Prostate gland (tissue), 2 donors: Measurements from ENCODE around the gene FRMD1. TPM values are rescaled to one million over a fixed set of nuclear protein-coding genes. Genes with fewer than 3 reads are reported as not detected.
"Not testable (repeated sequence)": the region's sequence is repeated elsewhere in the genome, so short reads cannot be mapped to it uniquely, and the experiment has no call there.

Source experiments
- DNase-seq: peaks from one replicate; pipeline ENCODE4 v3.0.0-alpha.2; 2019; ENCODE audit warnings: low spot score
- H3K27ac ChIP-seq, 2 donors: fragments of 200-600 bp; sonication (generic); 2 replicates each; pipeline ENCODE4 v1.5.1; 2017 to 2019
- H3K27me3 ChIP-seq: fragments of 200-600 bp; sonication (generic); replicated peaks from 2 replicates; pipeline ENCODE4 v1.5.1; 2019; ENCODE audit not compliant: insufficient read depth
- H3K36me3 ChIP-seq, 2 donors: fragments of 200-600 bp; sonication (generic); 1 replicate in 1 of 2; 2 replicates in 1 of 2; pipeline versions ENCODE4 v1.5.1 to v1.8.1; 2017 to 2019
- H3K4me1 ChIP-seq: fragments of 200-600 bp; sonication (generic); replicated peaks from 2 replicates; pipeline ENCODE4 v1.5.1; 2019
- H3K4me3 ChIP-seq, 2 donors: fragments of 200-600 bp; sonication (generic); 2 replicates each; pipeline ENCODE4 v1.5.1; 2017 to 2019
- H3K9me3 ChIP-seq: fragments of 200-600 bp; sonication (generic); 2 replicates; pipeline ENCODE4 v1.5.1; 2017
- CTCF ChIP-seq, 4 experiments: fragments of 200-600 bp in 2 of 4; fragments of 450-650 bp in 2 of 4; sonication (generic) in 2 of 4; IDR thresholded peaks; 1 replicate in 3 of 4; 2 replicates in 1 of 4; pipeline ENCODE4 v1.5.1; 2016 to 2019; ENCODE audit warnings: antibody characterized with exemption in 4 of 4, mild to moderate bottlenecking in 2 of 4, moderate library complexity in 2 of 4
- POLR2A ChIP-seq: fragments of 450-650 bp; IDR thresholded peaks from one replicate; pipeline ENCODE4 v1.6.1; 2016; ENCODE audit warnings: antibody characterized with exemption, mild to moderate bottlenecking
- POLR2AphosphoS5 ChIP-seq: sonication (generic); formaldehyde crosslinking; IDR thresholded peaks from one replicate; pipeline ENCODE4 v1.6.1; 2017; ENCODE audit warnings: antibody characterized with exemption
- WGBS: methylation state at CpG from one replicate; pipeline ENCODE4 v1.1.5; 2018; 5-methylcytosine and 5-hydroxymethylcytosine counted together
- intact Hi-C: fragments of 100-400 bp; cut with DNase I; formaldehyde crosslinking; loops from one replicate; pipeline ENCODE4 v1.14.2; 2022
- total RNA-seq, 2 donors: library from RNA; depleted of rRNA; stranded (reverse); fragments of >200 nt; gene quantifications; one replicate each; pipeline ENCODE4 v1.1.0, GENCODE V29; 2016

The FRMD1 gene
- total RNA-seq, 2 donors from 2014 or later = 0.18 to 2.2 TPM

- no peaks in the 10 kb centered on the region for H3K27me3 ChIP-seq
- H3K27ac ChIP-seq = no peak overlapping the region
- no peak for DNase-seq
- WGBS = 87% methylated on average over 24 of the region's 24 CpGs
- H3K36me3 ChIP-seq = no peaks in the 10 kb centered on the region
- H3K9me3 ChIP-seq = no peaks in the 10 kb centered on the region
- no peaks in the 10 kb centered on the region for H3K4me1 ChIP-seq
- no peak overlapping the region for H3K4me3 ChIP-seq
- intact Hi-C loops = no loop called here
- TF ChIP-seq POLR2AphosphoS5 = no peak
- TF ChIP-seq POLR2A = no peak
- TF ChIP-seq CTCF (IDR thresholded peaks at IDR 0.05) = no peak
Observed at GRCh38 chr6:168080393-168081077, 1.5 kb upstream of the FRMD1 start.

DNA sequence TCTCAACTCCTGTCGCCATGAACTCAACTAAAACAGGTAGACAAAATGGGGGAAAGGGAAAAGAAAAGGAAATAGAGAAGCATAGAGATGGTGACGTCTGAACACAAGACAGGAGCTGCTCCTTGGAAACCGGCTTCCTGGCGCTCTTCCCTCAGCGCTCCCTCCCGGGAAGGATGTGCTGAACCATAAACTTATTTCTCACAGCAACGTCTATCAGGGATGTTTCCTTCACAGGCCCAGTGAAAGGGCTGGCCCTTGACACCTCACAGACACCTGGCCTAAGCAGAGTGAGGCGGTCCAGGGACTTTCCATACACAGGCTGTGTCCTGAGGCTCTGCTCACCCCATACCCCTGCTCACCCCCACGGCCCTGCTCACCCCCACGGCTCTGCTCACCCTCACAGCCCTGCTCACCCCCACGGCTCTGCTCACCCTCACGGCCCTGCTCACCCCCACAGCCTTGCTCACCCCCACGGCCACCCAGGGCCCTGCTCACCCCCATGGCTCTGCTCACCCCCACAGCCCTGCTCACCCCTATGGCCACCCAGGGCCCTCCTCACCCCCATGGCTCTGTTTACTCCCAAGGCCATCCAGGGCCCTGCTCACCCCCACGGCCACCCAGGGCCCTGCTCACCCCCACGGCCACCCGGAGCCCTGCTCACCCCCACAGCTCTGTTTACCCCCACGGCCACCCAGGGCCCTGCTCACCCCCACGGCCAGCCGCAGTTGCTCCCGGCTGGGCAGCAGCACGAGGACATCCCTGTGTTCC lies 653 bp downstream of the FRMD1 start:
- 58% methylated on average over 17 of the region's 21 CpGs for whole genome bisulfite sequencing
- Histone ChIP-seq H3K36me3 (no peaks in the 10 kb centered on the region), H3K9me3 (no peaks in the 10 kb centered on the region), H3K4me1 (no peaks in the 10 kb centered on the region), H3K27ac (no peak overlapping the region), H3K4me3 (no peak overlapping the region), H3K27me3 (no peaks in the 10 kb centered on the region)
- TF ChIP-seq POLR2A (no peak), CTCF (IDR thresholded peaks at IDR 0.05) (no peak), POLR2AphosphoS5 (no peak)
- DNase-seq = no peak
- intact Hi-C loops = no loop called here

DNA sequence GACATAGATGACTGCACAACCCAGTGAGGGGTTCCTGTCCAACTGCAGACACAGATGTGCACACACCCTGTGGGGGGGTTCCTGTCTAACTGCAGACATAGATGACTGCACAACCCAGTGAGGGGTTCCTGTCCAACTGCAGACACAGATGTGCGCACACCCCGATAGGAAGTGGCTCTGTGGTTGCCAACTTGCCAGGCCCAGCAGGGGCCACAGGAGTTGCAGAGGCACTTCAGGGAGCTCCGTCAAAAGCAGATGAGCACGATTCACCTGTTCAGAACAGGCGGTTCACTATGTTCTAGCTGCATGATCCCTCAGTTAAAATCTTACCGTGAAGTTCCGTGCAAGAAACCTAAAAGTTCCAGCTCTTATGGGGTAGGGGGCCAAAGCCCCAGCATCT lies 1.6 kb downstream of the FRMD1 start:
- H3K27ac ChIP-seq, H3K27me3 ChIP-seq, H3K4me1 ChIP-seq, DNase-seq, H3K4me3 ChIP-seq, intact Hi-C loops, H3K9me3 ChIP-seq, H3K36me3 ChIP-seq: not testable (repeated sequence)
- 96% methylated on average over 7 of the region's 7 CpGs for WGBS

GRCh38 chr6:168075787-168076202 lies 3.2 kb downstream of the FRMD1 start:
- TF ChIP-seq POLR2A (no peak), POLR2AphosphoS5 (no peak), CTCF (IDR thresholded peaks at IDR 0.05) (no peak)

GRCh38 chr6:168075216-168075615 lies 3.8 kb downstream of the FRMD1 start:
- Histone ChIP-seq H3K4me1 (no peaks in the 10 kb centered on the region), H3K27me3 (peaks cover 2% of the 10 kb centered on the region), H3K36me3 (no peaks in the 10 kb centered on the region), H3K9me3 (no peaks in the 10 kb centered on the region), H3K4me3 (no peak overlapping the region), H3K27ac (no peak overlapping the region)
- DNase-seq = no peak
- TF ChIP-seq POLR2A (no peak), POLR2AphosphoS5 (no peak), CTCF (IDR thresholded peaks at IDR 0.05) (no peak)
- intact Hi-C loops = no loop called here
- 78% methylated on average over 13 of the region's 13 CpGs for WGBS

More at GRCh38 chr6:168075787-168076202, 3.2 kb downstream of the FRMD1 start:
- Histone ChIP-seq H3K9me3 (no peaks in the 10 kb centered on the region), H3K4me3 (no peak overlapping the region), H3K27me3 (peaks cover 2% of the 10 kb centered on the region), H3K36me3 (no peaks in the 10 kb centered on the region), H3K27ac (no peak overlapping the region), H3K4me1 (no peaks in the 10 kb centered on the region)
- 94% methylated on average over 23 of the region's 34 CpGs for WGBS
- no peak for DNase-seq
- intact Hi-C loops = no loop called here
